SK-N-MC (cell line): Measurements from ENCODE around the gene UNC13A.

ENCODE experiments used
- DNase-seq: peaks from one replicate; pipeline ENCODE4 v3.0.0-alpha.2; 2011; ENCODE audit warnings: low read depth, low spot score
- H3K27ac ChIP-seq: fragments of 200-600 bp; sonication (generic); 2 replicates; pipeline ENCODE4 v1.5.1; 2016; ENCODE audit warnings: mixed run types
- H3K36me3 ChIP-seq: fragments of 200-600 bp; sonication (generic); 2 replicates; pipeline ENCODE4 v1.6.1; 2017; ENCODE audit warnings: antibody characterized with exemption, low read length, mixed read lengths; ENCODE audit not compliant: insufficient read depth
- H3K4me3 ChIP-seq: fragments of 200-600 bp; sonication (generic); 2 replicates; pipeline ENCODE4 v1.5.1; 2016
- H3K9ac ChIP-seq: fragments of 200-600 bp; sonication (generic); 2 replicates; pipeline ENCODE4 v1.8.0; 2017; ENCODE audit warnings: mixed run types, mixed read lengths; ENCODE audit not compliant: insufficient read length
- H3K9me3 ChIP-seq: fragments of 200-600 bp; sonication (generic); 2 replicates; pipeline ENCODE4 v1.6.1; 2017; ENCODE audit warnings: low read depth, mild to moderate bottlenecking, antibody characterized with exemption, low read length, moderate library complexity, mixed read lengths
- EZH2 ChIP-seq: fragments of 200-600 bp; sonication (generic); IDR thresholded peaks from one replicate; pipeline ENCODE4 v1.6.1; 2017; ENCODE audit warnings: antibody characterized with exemption
- FOXP2 ChIP-seq: optimal IDR thresholded peaks from 2 replicates; pipeline ENCODE3; 2011; ENCODE audit warnings: mild to moderate bottlenecking, moderate library complexity; ENCODE audit not compliant: insufficient read depth; ENCODE audit errors: extremely low read length, control extremely low read depth
- POLR2AphosphoS5 ChIP-seq: IDR thresholded peaks from 2 replicates; pipeline ENCODE4 v1.6.1; 2012; ENCODE audit warnings: mild to moderate bottlenecking, low read depth, low read length, borderline replicate concordance

The UNC13A gene

DNA sequence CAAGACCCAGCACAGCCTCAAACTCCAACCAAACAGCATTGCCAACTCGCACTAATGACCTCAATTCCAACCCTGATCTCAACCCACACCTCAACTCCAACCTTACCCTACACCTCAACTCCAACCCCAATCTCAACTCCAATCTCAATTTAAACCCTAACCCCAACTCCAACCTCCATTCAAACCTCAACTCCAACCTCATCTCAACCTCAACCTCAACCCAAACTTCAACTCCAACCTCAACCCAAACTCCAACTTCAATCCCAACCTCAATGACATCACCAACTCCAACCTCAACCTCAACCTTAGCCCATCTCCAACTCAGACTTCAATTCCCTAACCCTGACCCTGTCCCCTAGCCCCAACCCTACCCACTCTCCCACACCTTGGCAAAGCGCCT, 58.4 kb downstream of the UNC13A start:
- Histone ChIP-seq H3K9me3 (no peaks in the 10 kb centered on the region), H3K4me3 (no peak overlapping the region), H3K27ac (no peak overlapping the region), H3K36me3 (no peaks in the 10 kb centered on the region), H3K9ac (no peak overlapping the region)
- TF ChIP-seq POLR2AphosphoS5 (no peak), FOXP2 (no peak), EZH2 (no peak)
- no peak for DNase-seq

- no peak overlapping the region for H3K9ac ChIP-seq
- H3K27ac ChIP-seq = no peak overlapping the region
- no peak for TF ChIP-seq POLR2AphosphoS5
- TF ChIP-seq FOXP2 = no peak
- no peak for TF ChIP-seq EZH2
- no peak for DNase-seq
- H3K9me3 ChIP-seq = no peaks in the 10 kb centered on the region
- no peaks in the 10 kb centered on the region for H3K36me3 ChIP-seq
- H3K4me3 ChIP-seq = no peak overlapping the region
Measured at GRCh38 chr19:17627921-17628320, 60.2 kb downstream of the UNC13A start.

- Histone ChIP-seq H3K9ac (no peak overlapping the region), H3K4me3 (no peak overlapping the region), H3K36me3 (no peaks in the 10 kb centered on the region), H3K27ac (no peak overlapping the region), H3K9me3 (no peaks in the 10 kb centered on the region)
- TF ChIP-seq FOXP2 = no peak
- no peak for TF ChIP-seq EZH2
- no peak for TF ChIP-seq POLR2AphosphoS5
- DNase-seq = no peak
Measured at GRCh38 chr19:17627161-17627560, 61.0 kb downstream of the UNC13A start.

GRCh38 chr19:17626456-17627015, 61.6 kb downstream of the UNC13A start:
- TF ChIP-seq FOXP2 = no peak
- no peak for TF ChIP-seq EZH2
- TF ChIP-seq POLR2AphosphoS5 = no peak
- no peak overlapping the region for H3K9ac ChIP-seq
- DNase-seq = no peak

GRCh38 chr19:17625980-17626379, 62.2 kb downstream of the UNC13A start:
- Histone ChIP-seq H3K36me3 (no peaks in the 10 kb centered on the region), H3K4me3 (no peak overlapping the region), H3K9ac (no peak overlapping the region), H3K9me3 (no peaks in the 10 kb centered on the region), H3K27ac (no peak overlapping the region)
- TF ChIP-seq POLR2AphosphoS5 (no peak), EZH2 (no peak), FOXP2 (no peak)
- no peak for DNase-seq

More at GRCh38 chr19:17626456-17627015, 61.6 kb downstream of the UNC13A start:
- no peak overlapping the region for H3K27ac ChIP-seq
- no peaks in the 10 kb centered on the region for H3K36me3 ChIP-seq
- H3K4me3 ChIP-seq = no peak overlapping the region
- H3K9me3 ChIP-seq = no peaks in the 10 kb centered on the region

- Histone ChIP-seq H3K4me3 (no peak overlapping the region), H3K9me3 (no peaks in the 10 kb centered on the region), H3K27ac (no peak overlapping the region), H3K9ac (no peak overlapping the region), H3K36me3 (no peaks in the 10 kb centered on the region)
- DNase-seq = no peak
- TF ChIP-seq FOXP2 = no peak
Measured at GRCh38 chr19:17625043-17625442, 63.1 kb downstream of the UNC13A start.

- Histone ChIP-seq H3K4me3 (no peak overlapping the region), H3K36me3 (no peaks in the 10 kb centered on the region), H3K9me3 (no peaks in the 10 kb centered on the region), H3K27ac (no peak overlapping the region), H3K9ac (no peak overlapping the region)
- DNase-seq = no peak
- TF ChIP-seq POLR2AphosphoS5 = no peak
- no peak for TF ChIP-seq EZH2
- TF ChIP-seq FOXP2 = no peak
Measured at GRCh38 chr19:17624314-17624991, 63.7 kb downstream of the UNC13A start.

DNA sequence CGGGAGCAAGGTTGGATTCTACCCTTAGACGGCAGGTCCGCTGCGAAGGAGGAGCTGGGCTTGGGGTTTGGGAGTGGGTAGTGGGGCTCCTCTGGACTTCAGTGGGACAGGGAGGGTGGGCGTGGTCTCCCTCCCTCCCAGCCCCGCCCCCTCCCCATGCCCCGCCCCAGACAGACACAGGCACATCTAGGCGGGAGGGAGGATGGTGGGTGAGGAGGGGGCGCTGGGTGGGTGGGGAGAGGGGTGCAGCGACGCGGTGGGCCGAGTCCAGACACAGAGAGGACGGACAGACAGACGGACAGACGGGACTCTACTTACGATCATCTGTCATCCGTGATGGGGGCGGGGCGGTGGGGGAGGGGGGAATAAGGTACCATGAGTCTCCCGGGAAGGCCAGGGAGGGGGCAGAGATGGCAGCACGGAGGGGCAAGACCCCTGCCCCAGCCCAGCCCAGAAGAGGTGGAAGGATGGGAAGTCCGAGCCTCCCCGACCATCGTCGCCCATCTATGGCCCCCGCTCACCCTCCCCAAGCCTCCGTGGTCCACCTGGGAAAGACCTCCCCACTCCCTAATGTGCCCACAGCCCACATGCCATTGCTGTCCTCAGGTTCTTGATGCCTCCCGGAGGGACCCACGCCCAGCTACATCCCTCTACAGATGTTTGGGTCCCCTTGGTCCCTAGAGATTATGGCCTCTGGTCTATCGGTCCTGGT, 64.8 kb downstream of the UNC13A start:
- Histone ChIP-seq H3K27ac (no peak overlapping the region), H3K36me3 (no peaks in the 10 kb centered on the region), H3K9me3 (no peaks in the 10 kb centered on the region), H3K9ac (no peak overlapping the region), H3K4me3 (no peak overlapping the region)
- DNase-seq = no peak
- TF ChIP-seq EZH2 (no peak), FOXP2 (no peak), POLR2AphosphoS5 (no peak)
